H9 (cell line): ENCODE measurements around the gene DTX3L. TPM values are rescaled to one million over a fixed set of nuclear protein-coding genes. Genes with fewer than 3 reads are reported as not detected.

Experiments
- DNase-seq: peaks from one replicate; pipeline ENCODE4 v3.0.0-alpha.2; 2017
- H2AFZ ChIP-seq: one replicate; pipeline ENCODE4 v1.6.1; 2013; ENCODE audit warnings: mild to moderate bottlenecking, low read length, control low read depth, moderate library complexity
- H2AK5ac ChIP-seq: 2 replicates; pipeline ENCODE4 v1.6.1; 2013; ENCODE audit warnings: low read length, control low read depth, mixed read lengths; ENCODE audit not compliant: insufficient read length
- H2BK120ac ChIP-seq: one replicate; pipeline ENCODE4 v1.6.1; 2013; ENCODE audit warnings: low read depth, mild to moderate bottlenecking, low read length, control low read depth, inconsistent platforms; ENCODE audit not compliant: poor library complexity, severe bottlenecking
- H2BK12ac ChIP-seq: 2 replicates; pipeline ENCODE4 v1.6.1; 2013; ENCODE audit warnings: low read length, control low read depth, mixed read lengths, low read depth; ENCODE audit not compliant: insufficient read length
- H2BK15ac ChIP-seq: 2 replicates; pipeline ENCODE4 v1.6.1; 2013; ENCODE audit warnings: low read depth, low read length, control low read depth
- H2BK20ac ChIP-seq: one replicate; pipeline ENCODE4 v1.6.1; 2013; ENCODE audit warnings: low read depth, mild to moderate bottlenecking, low read length, control low read depth, inconsistent platforms; ENCODE audit not compliant: poor library complexity, severe bottlenecking
- H2BK5ac ChIP-seq: 2 replicates; pipeline ENCODE4 v1.6.1; 2013; ENCODE audit warnings: low read length, control low read depth, mixed read lengths; ENCODE audit not compliant: insufficient read length
- H3K14ac ChIP-seq: 2 replicates; pipeline ENCODE4 v1.6.1; 2013; ENCODE audit warnings: low read length, control low read depth; ENCODE audit not compliant: insufficient read depth
- H3K18ac ChIP-seq: 2 replicates; pipeline ENCODE4 v1.6.1; 2013; ENCODE audit warnings: low read depth, mild to moderate bottlenecking, mixed read lengths, low read length, control low read depth; ENCODE audit not compliant: insufficient read length
- H3K23ac ChIP-seq: 2 replicates; pipeline ENCODE4 v1.6.1; 2013; ENCODE audit warnings: low read length, control low read depth, mixed read lengths, low read depth; ENCODE audit not compliant: insufficient read length
- H3K23me2 ChIP-seq: 2 replicates; pipeline ENCODE4 v1.6.1; 2013; ENCODE audit warnings: low read depth, mild to moderate bottlenecking, mixed read lengths, low read length, control low read depth; ENCODE audit not compliant: insufficient read length, poor library complexity, severe bottlenecking
- H3K27ac ChIP-seq: 2 replicates; pipeline ENCODE4 v1.5.1; 2013; ENCODE audit warnings: low read length, control low read depth, mixed read lengths, low read depth; ENCODE audit not compliant: insufficient read length
- H3K27me3 ChIP-seq: 2 replicates; pipeline ENCODE4 v1.6.1; 2013; ENCODE audit warnings: low read length, control low read depth, inconsistent platforms; ENCODE audit not compliant: insufficient read depth
- H3K4ac ChIP-seq: 2 replicates; pipeline ENCODE4 v1.6.1; 2013; ENCODE audit warnings: low read depth, mild to moderate bottlenecking, control low read depth, inconsistent platforms, low read length, moderate library complexity
- H3K4me1 ChIP-seq: 2 replicates; pipeline ENCODE4 v1.6.1; 2013; ENCODE audit warnings: low read length, control low read depth, inconsistent platforms; ENCODE audit not compliant: insufficient read depth
- H3K4me2 ChIP-seq: 2 replicates; pipeline ENCODE4 v1.6.1; 2013; ENCODE audit warnings: low read length, control low read depth, mixed read lengths; ENCODE audit not compliant: insufficient read length, insufficient read depth
- H3K56ac ChIP-seq: 2 replicates; pipeline ENCODE4 v1.6.1; 2013; ENCODE audit warnings: low read depth, mild to moderate bottlenecking, mixed read lengths, low read length, control low read depth; ENCODE audit not compliant: insufficient read length
- H3K79me1 ChIP-seq: 2 replicates; pipeline ENCODE4 v1.6.1; 2013; ENCODE audit warnings: low read depth, mild to moderate bottlenecking, moderate library complexity, low read length, control low read depth, inconsistent platforms; ENCODE audit not compliant: insufficient read depth, poor library complexity, severe bottlenecking
- H3K79me2 ChIP-seq: 2 replicates; pipeline ENCODE4 v1.6.1; 2013; ENCODE audit warnings: low read length, control low read depth, inconsistent platforms; ENCODE audit not compliant: insufficient read depth
- H3K9ac ChIP-seq: 2 replicates; pipeline ENCODE4 v1.6.1; 2013; ENCODE audit warnings: low read length, control low read depth, mixed read lengths; ENCODE audit not compliant: insufficient read length; ENCODE audit errors: extremely low read depth
- H3K9me3 ChIP-seq: one replicate; pipeline ENCODE4 v1.6.1; 2013; ENCODE audit warnings: low read depth, low read length, inconsistent platforms; ENCODE audit not compliant: control insufficient read depth
- H3T11ph ChIP-seq: one replicate; pipeline ENCODE4 v1.6.1; 2013; ENCODE audit warnings: mild to moderate bottlenecking, low read length, control low read depth, inconsistent platforms
- H4K20me1 ChIP-seq: one replicate; pipeline ENCODE4 v1.6.1; 2013; ENCODE audit not compliant: control insufficient read depth, insufficient read length, insufficient read depth
- H4K5ac ChIP-seq: 2 replicates; pipeline ENCODE4 v1.6.1; 2013; ENCODE audit warnings: low read depth, mild to moderate bottlenecking, mixed read lengths, low read length, control low read depth; ENCODE audit not compliant: insufficient read length
- H4K8ac ChIP-seq: replicated peaks from 2 replicates; pipeline ENCODE4 v1.6.1; 2013; ENCODE audit warnings: low read length, control low read depth, mixed read lengths, low read depth; ENCODE audit not compliant: insufficient read length
- H4K91ac ChIP-seq: 2 replicates; pipeline ENCODE4 v1.6.1; 2013; ENCODE audit warnings: low read depth, mild to moderate bottlenecking, moderate library complexity, mixed read lengths, low read length, control low read depth; ENCODE audit not compliant: insufficient read length
- H3K27ac Mint-ChIP-seq, 3 experiments: 2 replicates in 2 of 3; 3 replicates in 1 of 3; pipeline ENCODE4 v1.8.0; 2020 to 2021; ENCODE audit warnings: mixed read lengths in 3 of 3, mild to moderate bottlenecking in 1 of 3, moderate library complexity in 1 of 3
- H3K27me3 Mint-ChIP-seq: 2 replicates; pipeline ENCODE4 v1.8.0; 2021; ENCODE audit warnings: low read depth, mild to moderate bottlenecking, moderate library complexity, mixed read lengths
- H3K36me3 Mint-ChIP-seq, 3 experiments: 2 replicates in 2 of 3; 3 replicates in 1 of 3; pipeline ENCODE4 v1.8.0; 2020 to 2021; ENCODE audit warnings: low read depth in 3 of 3, mixed read lengths in 3 of 3; ENCODE audit not compliant: insufficient read depth in 1 of 3
- H3K4me1 Mint-ChIP-seq, 2 experiments: 2 replicates each; pipeline ENCODE4 v1.8.0; 2020; ENCODE audit warnings: mixed read lengths in 2 of 2
- H3K4me3 Mint-ChIP-seq, 2 experiments: 2 replicates in 1 of 2; 3 replicates in 1 of 2; pipeline ENCODE4 v1.8.0; 2020 to 2021; ENCODE audit warnings: mild to moderate bottlenecking in 2 of 2, mixed read lengths in 2 of 2, moderate library complexity in 1 of 2
- H3K9me3 Mint-ChIP-seq, 2 experiments: 2 replicates in 1 of 2; 3 replicates in 1 of 2; pipeline ENCODE4 v1.8.0; 2020; ENCODE audit warnings: mild to moderate bottlenecking in 2 of 2, mixed read lengths in 2 of 2, moderate library complexity in 1 of 2
- WGBS: extraction: QIAGEN DNeasy Blood & Tissue Kit; methylation state at CpG from one replicate; pipeline ENCODE4 v1.1.7; 2013; ENCODE audit warnings: missing lambda C conversion rate, low lambda C conversion rate, mixed read lengths; ENCODE audit not compliant: insufficient read length; ENCODE audit errors: extremely low coverage; 5-methylcytosine and 5-hydroxymethylcytosine counted together
- total RNA-seq: library from RNA; stranded (reverse); gene quantifications from 2 replicates; pipeline ENCODE4 v1.2.1, GENCODE V29; 2021
- TF ChIP-seq, protein P1 (sequence below): fragments of 200-600 bp; sonication (generic); conservative IDR thresholded peaks from 3 replicates; pipeline ENCODE4 v1.8.0; 2021; ENCODE audit warnings: antibody characterized with exemption, mild to moderate bottlenecking

The DTX3L gene
- total RNA-seq, 1 experiment from 2014 or later, result 7.5 TPM

DNA sequence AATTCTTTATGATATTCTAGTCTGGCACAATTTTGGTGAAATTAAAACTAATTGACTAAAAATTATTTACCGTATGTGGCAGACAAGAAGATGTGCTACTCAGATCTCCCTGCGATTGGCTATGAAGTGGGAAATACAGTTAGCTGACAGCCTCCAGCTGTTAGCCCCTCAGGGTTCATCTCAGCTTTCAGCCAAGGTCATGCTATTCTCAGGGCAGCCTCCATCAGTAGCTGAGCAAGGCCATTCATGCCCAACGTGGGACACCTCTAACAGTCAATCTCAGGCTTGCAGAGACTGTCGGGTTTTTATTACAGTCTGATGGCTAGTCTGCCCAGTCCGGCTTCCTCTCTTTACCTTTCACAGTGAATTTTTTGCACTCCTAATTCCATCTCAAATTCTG is 6.8 kb upstream of the DTX3L start:
- H3K79me2 ChIP-seq, result no peaks in the 10 kb centered on the region
- no peaks in the 10 kb centered on the region for H3K79me1 ChIP-seq
- H3K9me3 ChIP-seq, result no peaks in the 10 kb centered on the region
- no peak overlapping the region for H3K27ac ChIP-seq
- DNase-seq, result no peak
- WGBS, result no CpG with 5 or more reads among the region's 5 CpGs
- H3K36me3 Mint-ChIP-seq, result no peaks in the 10 kb centered on the region; a peak in 1 of 7 replicates
- no peak overlapping the region for H3K4me3 Mint-ChIP-seq
- no peak overlapping the region for H3K23ac ChIP-seq
- H3K4me1 Mint-ChIP-seq, result peaks cover 17 to 23% of the 10 kb centered on the region in 2 experiments
- H3K27ac Mint-ChIP-seq, result no peak overlapping the region
- H2BK12ac ChIP-seq, result no peak overlapping the region
- H4K5ac ChIP-seq, result no peak overlapping the region
- no peak overlapping the region for H2BK120ac ChIP-seq
- H4K91ac ChIP-seq, result no peak overlapping the region
- no peaks in the 10 kb centered on the region for H3K9me3 Mint-ChIP-seq
- no peak overlapping the region for H2BK15ac ChIP-seq
- no peak overlapping the region for H3T11ph ChIP-seq
- H3K18ac ChIP-seq, result no peak overlapping the region
- H4K20me1 ChIP-seq, result no peaks in the 10 kb centered on the region
- H2BK20ac ChIP-seq, result no peak overlapping the region
- no peak overlapping the region for H3K4me2 ChIP-seq
- TF ChIP-seq, protein P1, sequence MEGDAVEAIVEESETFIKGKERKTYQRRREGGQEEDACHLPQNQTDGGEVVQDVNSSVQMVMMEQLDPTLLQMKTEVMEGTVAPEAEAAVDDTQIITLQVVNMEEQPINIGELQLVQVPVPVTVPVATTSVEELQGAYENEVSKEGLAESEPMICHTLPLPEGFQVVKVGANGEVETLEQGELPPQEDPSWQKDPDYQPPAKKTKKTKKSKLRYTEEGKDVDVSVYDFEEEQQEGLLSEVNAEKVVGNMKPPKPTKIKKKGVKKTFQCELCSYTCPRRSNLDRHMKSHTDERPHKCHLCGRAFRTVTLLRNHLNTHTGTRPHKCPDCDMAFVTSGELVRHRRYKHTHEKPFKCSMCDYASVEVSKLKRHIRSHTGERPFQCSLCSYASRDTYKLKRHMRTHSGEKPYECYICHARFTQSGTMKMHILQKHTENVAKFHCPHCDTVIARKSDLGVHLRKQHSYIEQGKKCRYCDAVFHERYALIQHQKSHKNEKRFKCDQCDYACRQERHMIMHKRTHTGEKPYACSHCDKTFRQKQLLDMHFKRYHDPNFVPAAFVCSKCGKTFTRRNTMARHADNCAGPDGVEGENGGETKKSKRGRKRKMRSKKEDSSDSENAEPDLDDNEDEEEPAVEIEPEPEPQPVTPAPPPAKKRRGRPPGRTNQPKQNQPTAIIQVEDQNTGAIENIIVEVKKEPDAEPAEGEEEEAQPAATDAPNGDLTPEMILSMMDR, result no peak
- no peak overlapping the region for H2BK5ac ChIP-seq
- H3K56ac ChIP-seq, result no peak overlapping the region
- no peak overlapping the region for H2AFZ ChIP-seq
- H3K23me2 ChIP-seq, result no peaks in the 10 kb centered on the region
- no peaks in the 10 kb centered on the region for H3K27me3 ChIP-seq
- no peak overlapping the region for H3K14ac ChIP-seq
- no peak overlapping the region for H3K9ac ChIP-seq
- H3K27me3 Mint-ChIP-seq, result no peaks in the 10 kb centered on the region
- no peak overlapping the region for H4K8ac ChIP-seq
- H3K4me1 ChIP-seq, result peaks cover 7% of the 10 kb centered on the region
- no peak overlapping the region for H3K4ac ChIP-seq
- H2AK5ac ChIP-seq, result no peak overlapping the region
